Measurements from ENCODE around the gene GPX4. TPM values are rescaled to one million over a fixed set of nuclear protein-coding genes. Genes with fewer than 3 reads are reported as not detected.

The GPX4 gene
- total and polyA plus RNA-seq, 2 donors (not counting 3 experiments of a cell fraction or from before 2014, with no cell fraction given), result 469 to 1,136 TPM

DNA sequence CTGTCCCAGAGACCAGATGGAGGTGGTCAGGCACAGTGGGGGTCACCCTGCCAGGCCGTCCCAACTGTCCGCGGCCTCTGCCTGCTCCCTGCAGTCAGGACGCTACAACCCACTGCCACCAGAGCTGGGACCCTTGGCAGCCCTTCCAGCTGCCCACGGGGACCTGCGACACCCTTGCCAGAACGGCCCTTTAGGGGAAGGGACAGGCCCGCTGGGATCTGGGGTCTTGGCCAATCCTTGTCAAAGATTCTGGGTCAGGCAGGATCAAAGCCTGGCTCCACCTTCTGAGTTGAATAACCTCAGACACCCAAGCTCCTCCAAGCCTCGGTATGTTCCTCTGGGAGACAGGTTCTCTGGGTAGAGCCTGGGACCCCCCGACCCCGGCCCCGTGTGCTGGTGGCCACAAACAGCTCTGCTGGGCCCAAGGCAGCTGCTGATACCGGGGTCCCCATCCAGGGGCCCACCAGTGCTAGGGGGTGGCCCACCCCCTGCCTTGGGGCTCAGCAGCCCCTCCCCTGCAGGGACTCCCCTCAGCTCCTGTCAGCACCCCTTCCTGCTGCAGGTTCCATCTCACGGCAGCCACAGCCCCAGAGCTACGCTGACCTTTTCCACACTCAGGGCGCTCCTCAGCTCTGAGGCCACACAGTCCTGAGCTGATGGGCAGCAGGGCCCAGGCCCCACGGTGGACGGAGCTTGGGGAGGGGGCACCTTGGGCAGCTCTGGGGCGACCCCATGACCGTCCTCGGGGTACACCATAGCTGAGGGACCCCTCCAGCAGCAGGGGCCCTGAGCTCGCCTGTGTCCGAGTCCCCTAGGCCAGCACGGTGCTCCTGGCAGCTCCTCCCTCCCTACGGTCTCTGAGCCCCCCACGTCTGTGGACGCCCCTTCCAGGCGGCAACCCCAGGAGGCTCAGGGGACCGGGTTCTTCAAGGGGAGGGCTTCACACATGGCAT lies 51.8 kb downstream of the GPX4 start:
- dilution Hi-C loops (cut with MboI; ENCODE audit: extremely low pct_ligation_motif_present, low sequenced_read_pairs), result no loop called here
- Histone ChIP-seq H3K4me1 (ENCODE audit: control insufficient read depth, extremely low read depth, insufficient read depth, low read length) (peaks cover 3% of the 10 kb centered on the region), H3K27ac (ENCODE audit: insufficient read depth, low read depth, low read length) (no peak overlapping the region), H4K20me1 (replicated peaks; ENCODE audit: control insufficient read depth, extremely low read depth, insufficient read depth, low read length) (no peaks in the 10 kb centered on the region), H3K27me3 (ENCODE audit: control insufficient read depth in 2 of 2, insufficient read depth in 2 of 2, low read length in 2 of 2) (no peaks in the 10 kb centered on the region), H3K9me1 (replicated peaks; ENCODE audit: control insufficient read depth, extremely low read depth, insufficient read depth, low read length) (no peaks in the 10 kb centered on the region), H3K36me3 (ENCODE audit: control insufficient read depth in 2 of 2, extremely low read depth in 1 of 2, insufficient read depth in 2 of 2, low read length in 2 of 2) (peaks cover 0 to 11% of the 10 kb centered on the region in 2 experiments), H2AFZ (ENCODE audit: low read depth, low read length) (no peak overlapping the region), H3K4me3 (replicated peaks in 1 of 3; ENCODE audit: insufficient read depth in 1 of 3, low read depth in 1 of 3, low read length in 3 of 3) (no peak overlapping the region), H3K9me3 (replicated peaks; ENCODE audit: control insufficient read depth, insufficient read depth, low read length) (no peaks in the 10 kb centered on the region), H3K9ac (replicated peaks; ENCODE audit: extremely low read depth, insufficient read depth, low read length) (no peak overlapping the region), H3K4me2 (ENCODE audit: insufficient read depth, low read length) (no peak overlapping the region), H3K79me2 (ENCODE audit: control insufficient read depth, insufficient read depth, low read length) (peaks cover 6% of the 10 kb centered on the region)
- TF ChIP-seq, protein P1, sequence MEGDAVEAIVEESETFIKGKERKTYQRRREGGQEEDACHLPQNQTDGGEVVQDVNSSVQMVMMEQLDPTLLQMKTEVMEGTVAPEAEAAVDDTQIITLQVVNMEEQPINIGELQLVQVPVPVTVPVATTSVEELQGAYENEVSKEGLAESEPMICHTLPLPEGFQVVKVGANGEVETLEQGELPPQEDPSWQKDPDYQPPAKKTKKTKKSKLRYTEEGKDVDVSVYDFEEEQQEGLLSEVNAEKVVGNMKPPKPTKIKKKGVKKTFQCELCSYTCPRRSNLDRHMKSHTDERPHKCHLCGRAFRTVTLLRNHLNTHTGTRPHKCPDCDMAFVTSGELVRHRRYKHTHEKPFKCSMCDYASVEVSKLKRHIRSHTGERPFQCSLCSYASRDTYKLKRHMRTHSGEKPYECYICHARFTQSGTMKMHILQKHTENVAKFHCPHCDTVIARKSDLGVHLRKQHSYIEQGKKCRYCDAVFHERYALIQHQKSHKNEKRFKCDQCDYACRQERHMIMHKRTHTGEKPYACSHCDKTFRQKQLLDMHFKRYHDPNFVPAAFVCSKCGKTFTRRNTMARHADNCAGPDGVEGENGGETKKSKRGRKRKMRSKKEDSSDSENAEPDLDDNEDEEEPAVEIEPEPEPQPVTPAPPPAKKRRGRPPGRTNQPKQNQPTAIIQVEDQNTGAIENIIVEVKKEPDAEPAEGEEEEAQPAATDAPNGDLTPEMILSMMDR (IDR thresholded peaks at IDR 0.05; ENCODE audit: extremely low read depth in 1 of 2, insufficient read depth in 1 of 2, low read depth in 1 of 2, low read length in 2 of 2), result no peak
- TF ChIP-seq, protein P2, sequence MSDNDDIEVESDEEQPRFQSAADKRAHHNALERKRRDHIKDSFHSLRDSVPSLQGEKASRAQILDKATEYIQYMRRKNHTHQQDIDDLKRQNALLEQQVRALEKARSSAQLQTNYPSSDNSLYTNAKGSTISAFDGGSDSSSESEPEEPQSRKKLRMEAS (IDR thresholded peaks at IDR 0.05; ENCODE audit: insufficient read depth, insufficient read length), result no peak
- TF ChIP-seq JUN (IDR thresholded peaks at IDR 0.05; ENCODE audit: borderline replicate concordance, insufficient read depth, insufficient read length, low read depth) (no peak), EZH2 (IDR thresholded peaks at IDR 0.05; ENCODE audit: borderline replicate concordance, low read depth, low read length, severe bottlenecking) (no peak), MYC (IDR thresholded peaks at IDR 0.05; ENCODE audit: low read depth, low read length) (no peak), POLR2AphosphoS5 (IDR thresholded peaks at IDR 0.05; ENCODE audit: insufficient read depth, low read depth, low read length) (no peak), POLR2A (IDR thresholded peaks at IDR 0.05; ENCODE audit: low read depth, low read length) (no peak), FOS (IDR thresholded peaks at IDR 0.05; ENCODE audit: borderline replicate concordance, insufficient read depth, low read length) (no peak), GATA2 (IDR thresholded peaks at IDR 0.05; ENCODE audit: insufficient read depth, insufficient read length, low read depth, low read length) (no peak)
- intact Hi-C loops (cut with micrococcal nuclease), result no loop called here
- ChIA-PET POLR2A (interaction anchor here (1.3 kb wide), 1 partner anchor 113 kb away, joined by 3 read pairs; the partner anchor contains the start of gene CIRBP), CTCF (interaction anchor here (0.8 to 1.0 kb wide), 2 partner anchors 9 to 25 kb away, joined by 3 to 6 read pairs; no protein-coding TSS in a partner anchor)
- FAIRE-seq (no peak), DNase-seq (ENCODE audit: low read depth, low spot score) (no peak)
- BruUV-seq (replicated peaks), result no TSS peak

Other genes starting within 250 kb of the GPX4 start
- gene CFD, start 244.3 kb upstream of the GPX4 start, total RNA-seq, result 0.40 TPM in 1 of 2 replicates, not detected in the other
- 0.25 and 0.53 TPM in 2 replicates for gene CFD, start 244.3 kb upstream of the GPX4 start, polyA plus RNA-seq
- gene MED16, start 210.8 kb upstream of the GPX4 start, total RNA-seq, result 54.7 and 63.1 TPM in 2 replicates
- 66.5 and 96.6 TPM in 2 replicates for gene MED16, start 210.8 kb upstream of the GPX4 start, polyA plus RNA-seq
- not detected in 2 replicates for gene RNU6-9, start 210.5 kb upstream of the GPX4 start, total RNA-seq
- gene RNU6-9, start 210.5 kb upstream of the GPX4 start, polyA plus RNA-seq, result not detected in 2 replicates
- gene R3HDM4, start 190.8 kb upstream of the GPX4 start, total RNA-seq, result 49.6 and 53.9 TPM in 2 replicates
- 51.8 and 70.6 TPM in 2 replicates for gene R3HDM4, start 190.8 kb upstream of the GPX4 start, polyA plus RNA-seq
- not detected in 2 replicates for gene KISS1R, start 186.7 kb upstream of the GPX4 start, total RNA-seq
- gene KISS1R, start 186.7 kb upstream of the GPX4 start, polyA plus RNA-seq, result not detected in 2 replicates
- 10.8 and 13.2 TPM in 2 replicates for gene ARID3A, start 178.0 kb upstream of the GPX4 start, total RNA-seq
- 5.4 and 7.6 TPM in 2 replicates for gene ARID3A, start 178.0 kb upstream of the GPX4 start, polyA plus RNA-seq
- 54.8 and 74.7 TPM in 2 replicates for gene WDR18, start 119.6 kb upstream of the GPX4 start, total RNA-seq
- gene WDR18, start 119.6 kb upstream of the GPX4 start, polyA plus RNA-seq, result 102 and 151 TPM in 2 replicates
- gene GRIN3B, start 103.6 kb upstream of the GPX4 start, total RNA-seq, result 0.69 and 0.82 TPM in 2 replicates
- gene GRIN3B, start 103.6 kb upstream of the GPX4 start, polyA plus RNA-seq, result 0.43 and 0.81 TPM in 2 replicates
- gene TMEM259, start 82.9 kb upstream of the GPX4 start, total RNA-seq, result 142 and 147 TPM in 2 replicates
- gene TMEM259, start 82.9 kb upstream of the GPX4 start, polyA plus RNA-seq, result 297 and 430 TPM in 2 replicates
- not detected in 2 replicates for gene RNU6-2, start 82.5 kb upstream of the GPX4 start, total RNA-seq
- gene RNU6-2, start 82.5 kb upstream of the GPX4 start, polyA plus RNA-seq, result not detected in 2 replicates
- gene CNN2, start 77.4 kb upstream of the GPX4 start, total RNA-seq, result 280 and 286 TPM in 2 replicates
- gene CNN2, start 77.4 kb upstream of the GPX4 start, polyA plus RNA-seq, result 185 and 207 TPM in 2 replicates
- gene ABCA7, start 63.9 kb upstream of the GPX4 start, total RNA-seq, result 9.8 and 11.0 TPM in 2 replicates
- 4.9 and 5.7 TPM in 2 replicates for gene ABCA7, start 63.9 kb upstream of the GPX4 start, polyA plus RNA-seq
- gene ARHGAP45, start 36.8 kb upstream of the GPX4 start, total RNA-seq, result 10.4 and 12.5 TPM in 2 replicates
- 6.9 and 7.5 TPM in 2 replicates for gene ARHGAP45, start 36.8 kb upstream of the GPX4 start, polyA plus RNA-seq
- 252 and 272 TPM in 2 replicates for gene POLR2E, start 8.6 kb upstream of the GPX4 start, total RNA-seq
- gene POLR2E, start 8.6 kb upstream of the GPX4 start, polyA plus RNA-seq, result 344 and 394 TPM in 2 replicates
- 63.8 and 65.7 TPM in 2 replicates for gene SBNO2, start 70.3 kb downstream of the GPX4 start, total RNA-seq
- 31.4 and 35.8 TPM in 2 replicates for gene SBNO2, start 70.3 kb downstream of the GPX4 start, polyA plus RNA-seq
- gene STK11, start 101.8 kb downstream of the GPX4 start, total RNA-seq, result 67.1 and 75.4 TPM in 2 replicates
- 39.4 and 48.3 TPM in 2 replicates for gene STK11, start 101.8 kb downstream of the GPX4 start, polyA plus RNA-seq
- gene CBARP, start 134.0 kb downstream of the GPX4 start, total RNA-seq, result 9.2 and 9.6 TPM in 2 replicates
- gene CBARP, start 134.0 kb downstream of the GPX4 start, polyA plus RNA-seq, result 3.5 and 4.4 TPM in 2 replicates
- 190 and 192 TPM in 2 replicates for gene ATP5F1D, start 137.8 kb downstream of the GPX4 start, total RNA-seq
- 167 and 236 TPM in 2 replicates for gene ATP5F1D, start 137.8 kb downstream of the GPX4 start, polyA plus RNA-seq
- gene MIDN, start 144.6 kb downstream of the GPX4 start, total RNA-seq, result 85.9 and 107 TPM in 2 replicates
- gene MIDN, start 144.6 kb downstream of the GPX4 start, polyA plus RNA-seq, result 20.0 and 23.6 TPM in 2 replicates
- 225 and 229 TPM in 2 replicates for gene CIRBP, start 165.3 kb downstream of the GPX4 start, total RNA-seq
- gene CIRBP, start 165.3 kb downstream of the GPX4 start, polyA plus RNA-seq, result 267 and 439 TPM in 2 replicates
- gene FAM174C, start 171.5 kb downstream of the GPX4 start, total RNA-seq, result 46.7 and 47.5 TPM in 2 replicates
- gene FAM174C, start 171.5 kb downstream of the GPX4 start, polyA plus RNA-seq, result 83.9 and 127 TPM in 2 replicates
- 1.1 and 2.5 TPM in 2 replicates for gene EFNA2, start 181.9 kb downstream of the GPX4 start, total RNA-seq
- 0.52 and 0.99 TPM in 2 replicates for gene EFNA2, start 181.9 kb downstream of the GPX4 start, polyA plus RNA-seq

Measured in endothelial cell of umbilical vein (primary cell).